Measurements from ENCODE around the gene OR1I1.

Gene OR1I1

DNA sequence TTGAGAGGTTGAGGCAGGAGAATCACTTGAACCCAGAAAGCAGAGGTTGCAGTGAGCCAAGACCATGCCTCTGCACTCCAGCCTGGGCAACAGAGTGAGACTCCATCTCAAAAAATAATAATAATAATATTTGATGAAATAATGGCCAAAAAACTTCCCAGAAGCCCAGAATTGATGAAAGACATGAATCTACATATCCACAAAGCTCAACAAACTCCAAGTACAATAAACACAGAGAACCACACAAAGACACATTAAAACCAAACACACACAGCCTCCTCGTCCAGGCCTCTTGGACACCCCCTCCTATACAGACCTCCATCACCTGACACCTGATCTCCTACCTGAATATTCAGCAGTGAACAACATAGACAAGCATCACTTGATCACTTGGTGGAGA lies 22.0 kb downstream of the OR1I1 start:
- Histone ChIP-seq H3K9ac (ENCODE audit: low read length) (no peak overlapping the region), H3K27me3 (ENCODE audit: control insufficient read depth, insufficient read depth, low read length) (no peaks in the 10 kb centered on the region), H3K36me3 (ENCODE audit: control insufficient read depth, insufficient read depth, low read length) (no peaks in the 10 kb centered on the region), H3K4me3 (ENCODE audit: low read length) (no peak overlapping the region), H3K27ac (ENCODE audit: low read depth, low read length) (no peak overlapping the region), H3K4me1 (ENCODE audit: control insufficient read depth, insufficient read depth, low read length) (peaks cover 6% of the 10 kb centered on the region)

GRCh38 chr19:15104411-15104810 lies 22.4 kb downstream of the OR1I1 start:
- no peak overlapping the region for H3K27ac ChIP-seq (ENCODE audit: low read depth, low read length)
- peaks cover 6% of the 10 kb centered on the region for H3K4me1 ChIP-seq (ENCODE audit: control insufficient read depth, insufficient read depth, low read length)
- H3K27me3 ChIP-seq (ENCODE audit: control insufficient read depth, insufficient read depth, low read length), result no peaks in the 10 kb centered on the region
- no peak overlapping the region for H3K4me3 ChIP-seq (ENCODE audit: low read length)
- no peaks in the 10 kb centered on the region for H3K36me3 ChIP-seq (ENCODE audit: control insufficient read depth, insufficient read depth, low read length)
- no peak overlapping the region for H3K9ac ChIP-seq (ENCODE audit: low read length)

- H3K27ac ChIP-seq (ENCODE audit: low read depth, low read length), result no peak overlapping the region
- H3K27me3 ChIP-seq (ENCODE audit: control insufficient read depth, insufficient read depth, low read length), result no peaks in the 10 kb centered on the region
- H3K4me3 ChIP-seq (ENCODE audit: low read length), result no peak overlapping the region
- H3K36me3 ChIP-seq (ENCODE audit: control insufficient read depth, insufficient read depth, low read length), result no peaks in the 10 kb centered on the region
- peaks cover 6% of the 10 kb centered on the region for H3K4me1 ChIP-seq (ENCODE audit: control insufficient read depth, insufficient read depth, low read length)
- H3K9ac ChIP-seq (ENCODE audit: low read length), result no peak overlapping the region
Observed at GRCh38 chr19:15105044-15105443, 23.0 kb downstream of the OR1I1 start.

DNA sequence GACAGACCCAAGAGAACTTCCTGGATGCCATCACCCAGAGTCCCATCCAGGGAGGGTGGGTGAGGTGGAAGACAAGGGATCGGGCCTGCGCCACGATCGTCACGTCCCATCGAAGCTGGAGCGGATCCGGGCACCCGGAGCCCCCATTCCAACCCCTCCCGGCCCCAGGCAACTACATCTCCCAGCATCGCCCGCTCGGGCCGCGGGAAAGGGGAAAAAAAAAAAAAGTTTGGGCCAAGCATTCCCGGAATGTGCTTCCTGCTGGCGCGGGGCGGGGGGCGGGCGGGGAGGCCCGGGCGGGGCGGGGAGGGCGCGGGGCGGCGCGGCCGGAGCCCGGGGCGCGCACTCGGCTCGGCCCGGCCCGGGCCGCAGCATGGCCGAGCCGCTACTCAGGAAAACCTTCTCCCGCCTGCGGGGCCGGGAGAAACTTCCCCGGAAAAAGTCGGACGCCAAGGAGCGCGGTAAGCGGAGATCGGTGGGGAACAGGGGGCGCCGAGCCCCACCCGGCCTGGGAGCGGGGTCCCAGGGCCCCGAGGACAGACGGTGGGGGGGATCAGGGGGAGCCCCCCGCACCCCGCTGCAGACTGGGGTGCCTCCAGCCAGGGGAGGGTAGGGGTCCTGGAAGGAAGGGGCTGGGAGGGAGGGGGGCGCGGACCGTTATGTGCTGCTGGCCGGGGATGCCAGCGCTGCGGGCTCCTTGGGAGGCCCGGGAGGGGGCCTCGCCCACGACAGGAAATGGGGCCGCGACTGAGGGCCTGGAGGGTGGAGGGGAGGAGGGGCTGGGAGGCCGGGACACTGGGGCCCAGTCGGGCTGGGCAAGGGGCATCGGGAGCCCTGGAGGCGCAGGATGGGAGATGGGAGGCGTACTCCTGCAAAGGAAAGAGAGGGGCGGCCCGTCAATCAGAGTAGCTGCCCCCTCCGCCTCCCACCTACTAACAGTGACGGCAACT lies 25.3 kb downstream of the OR1I1 start, which contains the start of gene SYDE1:
SYDE1 (plus strand) TSS at position 341 of the 950 bp plus-strand sequence; CDS start at position 374, 33 bp downstream.
- peak within 1 kb of the TSS; percentile 73 for H3K4me3 ChIP-seq (ENCODE audit: low read length)
- peaks cover 6% of the 10 kb centered on the region for H3K4me1 ChIP-seq (ENCODE audit: control insufficient read depth, insufficient read depth, low read length)
- H3K9ac ChIP-seq (ENCODE audit: low read length), result peak within 1 kb of the TSS; percentile 73

DNA sequence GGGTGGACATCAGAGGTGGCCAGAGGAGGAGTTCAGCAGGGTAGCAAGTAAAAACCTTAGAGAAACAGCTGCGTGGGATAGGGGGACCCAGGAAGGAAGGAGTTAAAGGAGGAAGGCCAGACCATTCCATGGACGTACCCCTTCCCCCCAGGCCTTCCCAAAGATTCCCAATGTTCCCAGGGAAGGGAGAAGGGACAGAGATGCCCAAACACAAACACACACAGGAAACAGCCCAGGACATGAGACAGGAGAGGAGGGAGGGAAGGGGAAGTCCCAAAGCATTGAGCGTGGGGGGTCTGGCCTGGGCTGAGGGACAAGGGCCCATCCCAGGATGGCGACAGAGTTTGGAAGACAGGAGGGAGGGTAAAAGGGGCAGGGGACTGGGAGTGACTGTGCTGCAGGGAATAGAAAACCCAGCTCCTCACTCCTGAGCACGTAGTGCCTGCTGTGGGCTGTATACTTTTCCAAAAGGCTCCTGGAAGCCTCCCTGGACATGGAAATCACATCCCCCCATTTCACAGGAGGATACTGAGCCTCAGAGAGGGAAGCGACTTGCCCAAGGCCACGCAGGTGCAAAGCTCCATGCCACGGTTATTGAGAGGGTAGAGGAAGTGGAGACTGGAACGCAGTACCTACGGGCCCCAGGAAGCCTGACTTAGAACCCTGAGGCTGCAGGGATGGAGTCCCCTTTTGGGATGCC lies 26.3 kb downstream of the OR1I1 start:
- H3K27ac ChIP-seq (ENCODE audit: low read depth, low read length), result peak overlapping the region; percentile 89
- H3K27me3 ChIP-seq (ENCODE audit: control insufficient read depth, insufficient read depth, low read length), result no peaks in the 10 kb centered on the region
- H3K4me3 ChIP-seq (ENCODE audit: low read length), result peak overlapping the region; percentile 73
- H3K4me1 ChIP-seq (ENCODE audit: control insufficient read depth, insufficient read depth, low read length), result peaks cover 6% of the 10 kb centered on the region
- peak overlapping the region; percentile 73 for H3K9ac ChIP-seq (ENCODE audit: low read length)
- peaks cover 12% of the 10 kb centered on the region for H3K36me3 ChIP-seq (ENCODE audit: control insufficient read depth, insufficient read depth, low read length)

More for the DNA sequence above, 25.3 kb downstream of the OR1I1 start, which contains the start of gene SYDE1:
- Histone ChIP-seq H3K36me3 (ENCODE audit: control insufficient read depth, insufficient read depth, low read length) (peaks cover 10% of the 10 kb centered on the region), H3K27ac (ENCODE audit: low read depth, low read length) (peak within 1 kb of the TSS; percentile 89), H3K27me3 (ENCODE audit: control insufficient read depth, insufficient read depth, low read length) (no peaks in the 10 kb centered on the region)

DNA sequence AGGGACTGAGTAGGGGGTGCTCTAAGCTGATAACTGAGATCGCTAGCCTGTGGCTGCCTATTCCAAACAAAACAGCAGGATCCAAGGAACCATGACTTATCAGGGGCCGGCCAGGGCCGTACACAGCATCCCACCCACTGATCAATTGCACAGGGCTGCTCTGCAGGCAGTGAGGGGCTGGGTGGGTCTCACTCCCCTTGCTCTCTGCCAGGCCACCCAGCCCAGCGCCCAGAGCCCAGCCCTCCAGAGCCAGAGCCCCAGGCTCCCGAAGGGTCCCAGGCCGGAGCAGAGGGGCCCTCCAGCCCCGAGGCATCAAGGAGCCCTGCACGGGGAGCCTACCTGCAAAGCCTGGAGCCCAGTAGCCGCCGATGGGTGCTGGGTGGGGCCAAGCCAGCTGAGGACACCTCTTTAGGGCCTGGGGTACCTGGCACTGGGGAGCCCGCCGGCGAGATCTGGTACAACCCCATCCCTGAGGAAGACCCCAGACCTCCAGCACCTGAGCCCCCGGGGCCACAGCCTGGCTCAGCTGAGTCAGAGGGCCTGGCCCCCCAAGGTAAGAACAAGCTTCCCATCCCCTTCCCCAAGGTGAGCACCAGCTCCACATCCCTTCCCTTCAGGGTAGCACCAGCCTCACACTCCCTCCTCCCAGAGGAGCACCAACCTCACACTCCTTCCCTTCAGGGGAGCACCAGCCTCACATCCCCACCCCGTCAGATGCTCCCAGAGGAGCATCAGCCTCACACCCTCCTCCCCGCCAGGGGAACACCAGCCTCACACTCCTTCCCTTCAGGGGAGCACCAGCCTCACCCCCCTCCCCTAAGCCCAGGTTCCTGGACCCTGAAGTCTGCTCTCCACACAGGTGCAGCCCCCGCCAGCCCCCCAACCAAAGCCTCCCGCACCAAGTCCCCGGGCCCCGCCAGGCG lies 27.1 kb downstream of the OR1I1 start:
- no peak overlapping the region for H3K4me3 ChIP-seq (ENCODE audit: low read length)
- no peak overlapping the region for H3K9ac ChIP-seq (ENCODE audit: low read length)

GRCh38 chr19:15109768-15110417 lies 27.9 kb downstream of the OR1I1 start:
- Histone ChIP-seq H3K27me3 (ENCODE audit: control insufficient read depth, insufficient read depth, low read length) (no peaks in the 10 kb centered on the region), H3K9ac (ENCODE audit: low read length) (no peak overlapping the region), H3K4me1 (ENCODE audit: control insufficient read depth, insufficient read depth, low read length) (peaks cover 7% of the 10 kb centered on the region), H3K27ac (ENCODE audit: low read depth, low read length) (no peak overlapping the region), H3K4me3 (ENCODE audit: low read length) (no peak overlapping the region), H3K36me3 (ENCODE audit: control insufficient read depth, insufficient read depth, low read length) (peaks cover 23% of the 10 kb centered on the region)

More for the DNA sequence above, 27.1 kb downstream of the OR1I1 start:
- peak overlapping the region; percentile 89 for H3K27ac ChIP-seq (ENCODE audit: low read depth, low read length)
- peaks cover 6% of the 10 kb centered on the region for H3K4me1 ChIP-seq (ENCODE audit: control insufficient read depth, insufficient read depth, low read length)
- H3K27me3 ChIP-seq (ENCODE audit: control insufficient read depth, insufficient read depth, low read length), result no peaks in the 10 kb centered on the region
- peaks cover 19% of the 10 kb centered on the region for H3K36me3 ChIP-seq (ENCODE audit: control insufficient read depth, insufficient read depth, low read length)

GRCh38 chr19:15110418-15110815 lies 28.4 kb downstream of the OR1I1 start:
- Histone ChIP-seq H3K4me1 (ENCODE audit: control insufficient read depth, insufficient read depth, low read length) (peaks cover 12% of the 10 kb centered on the region), H3K27ac (ENCODE audit: low read depth, low read length) (no peak overlapping the region), H3K4me3 (ENCODE audit: low read length) (no peak overlapping the region), H3K9ac (ENCODE audit: low read length) (no peak overlapping the region), H3K36me3 (ENCODE audit: control insufficient read depth, insufficient read depth, low read length) (peaks cover 24% of the 10 kb centered on the region), H3K27me3 (ENCODE audit: control insufficient read depth, insufficient read depth, low read length) (no peaks in the 10 kb centered on the region)

DNA sequence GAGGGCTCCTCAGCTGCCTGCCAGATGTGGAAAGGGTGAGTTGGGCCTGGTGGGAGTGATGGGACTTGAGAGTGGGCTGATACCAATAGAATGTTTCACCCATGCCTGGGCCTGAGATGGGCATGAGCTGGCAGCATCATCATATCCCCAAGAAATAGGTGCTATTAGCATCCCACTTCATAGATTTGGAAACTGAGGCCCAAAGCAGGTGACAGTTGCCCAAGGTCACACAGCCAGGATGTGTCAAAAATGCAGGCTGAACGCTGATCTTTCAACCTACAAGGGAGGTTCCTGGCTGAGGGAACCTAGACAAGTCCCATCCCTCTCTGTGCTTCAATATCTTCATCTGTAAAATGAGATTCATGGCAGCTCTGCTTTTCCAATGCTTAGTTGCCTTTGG lies 29.7 kb downstream of the OR1I1 start:
- no peaks in the 10 kb centered on the region for H3K27me3 ChIP-seq (ENCODE audit: control insufficient read depth, insufficient read depth, low read length)
- peaks cover 12% of the 10 kb centered on the region for H3K4me1 ChIP-seq (ENCODE audit: control insufficient read depth, insufficient read depth, low read length)
- peaks cover 30% of the 10 kb centered on the region for H3K36me3 ChIP-seq (ENCODE audit: control insufficient read depth, insufficient read depth, low read length)
- H3K4me3 ChIP-seq (ENCODE audit: low read length), result no peak overlapping the region
- H3K27ac ChIP-seq (ENCODE audit: low read depth, low read length), result no peak overlapping the region
- H3K9ac ChIP-seq (ENCODE audit: low read length), result no peak overlapping the region

GRCh38 chr19:15112385-15112784 lies 30.4 kb downstream of the OR1I1 start:
- Histone ChIP-seq H3K27ac (ENCODE audit: low read depth, low read length) (no peak overlapping the region), H3K4me3 (ENCODE audit: low read length) (no peak overlapping the region), H3K27me3 (ENCODE audit: control insufficient read depth, insufficient read depth, low read length) (no peaks in the 10 kb centered on the region), H3K9ac (ENCODE audit: low read length) (no peak overlapping the region), H3K36me3 (ENCODE audit: control insufficient read depth, insufficient read depth, low read length) (peaks cover 35% of the 10 kb centered on the region), H3K4me1 (ENCODE audit: control insufficient read depth, insufficient read depth, low read length) (peaks cover 12% of the 10 kb centered on the region)

DNA sequence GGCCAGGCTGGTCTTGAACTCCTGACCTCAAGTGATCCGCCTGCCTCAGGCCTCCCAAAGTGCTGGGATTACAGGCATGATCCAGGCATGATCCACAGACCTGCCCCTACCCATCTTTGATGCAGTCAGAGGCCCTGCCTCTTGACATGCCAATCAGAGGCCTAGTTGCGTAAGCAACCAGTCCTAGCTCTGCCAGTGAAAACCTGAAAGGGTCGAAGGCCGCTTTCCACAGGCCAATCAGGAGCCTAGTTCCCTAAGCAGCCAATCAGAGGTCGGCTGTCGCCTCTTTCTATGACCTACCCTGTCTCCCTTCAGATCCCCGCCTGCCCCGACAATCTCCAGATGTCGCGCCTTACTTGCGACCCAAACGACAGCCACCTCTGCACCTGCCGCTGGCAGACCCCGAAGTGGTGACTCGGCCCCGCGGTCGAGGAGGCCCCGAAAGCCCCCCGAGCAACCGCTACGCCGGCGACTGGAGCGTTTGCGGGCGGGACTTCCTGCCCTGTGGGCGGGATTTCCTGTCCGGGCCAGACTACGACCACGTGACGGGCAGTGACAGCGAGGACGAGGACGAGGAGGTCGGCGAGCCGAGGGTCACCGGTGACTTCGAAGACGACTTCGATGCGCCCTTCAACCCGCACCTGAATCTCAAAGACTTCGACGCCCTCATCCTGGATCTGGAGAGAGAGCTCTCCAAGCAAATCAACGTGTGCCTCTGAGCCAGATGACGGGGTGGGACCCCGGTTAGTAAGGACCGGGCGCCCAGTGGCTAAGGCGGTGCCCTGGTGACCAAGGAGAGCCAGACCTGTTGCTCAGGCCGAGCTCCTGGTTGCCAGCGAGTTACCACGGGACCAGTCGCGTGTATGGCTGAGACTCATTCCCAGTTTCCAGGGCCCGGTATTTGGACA lies 31.5 kb downstream of the OR1I1 start:
- Histone ChIP-seq H3K27ac (ENCODE audit: low read depth, low read length) (no peak overlapping the region), H3K27me3 (ENCODE audit: control insufficient read depth, insufficient read depth, low read length) (no peaks in the 10 kb centered on the region), H3K9ac (ENCODE audit: low read length) (no peak overlapping the region), H3K4me3 (ENCODE audit: low read length) (no peak overlapping the region), H3K36me3 (ENCODE audit: control insufficient read depth, insufficient read depth, low read length) (peaks cover 40% of the 10 kb centered on the region), H3K4me1 (ENCODE audit: control insufficient read depth, insufficient read depth, low read length) (peaks cover 6% of the 10 kb centered on the region)

Measured in rectal smooth muscle tissue (tissue), 1 donor.